MCF 10A (cell line): ENCODE measurements around the gene AHSP. TPM values are rescaled to one million over a fixed set of nuclear protein-coding genes. Genes with fewer than 3 reads are reported as not detected.

Experiments
- BruUV-seq: library from RNA; stranded (reverse); fragments of 400-500 nt; replicated peaks from 2 replicates; lab custom pipeline; 2021; lab: Mats Ljungman, UMichigan
- CTCF ChIA-PET: fragments of 300-600 bp; sonication (Branson Sonifier 250); formaldehyde crosslinking; extraction: SDS; loops from one replicate; lab custom pipeline; 2021; ENCODE audit warnings: antibody characterized with exemption, inconsistent platforms; lab: Yijun Ruan, JAX
- POLR2A ChIA-PET: fragments of 300-600, 350-650 bp; sonication (Branson Sonifier 250); formaldehyde crosslinking; extraction: SDS; loops from one replicate; lab custom pipeline; 2020; ENCODE audit warnings: antibody characterized with exemption, inconsistent platforms; lab: Yijun Ruan, JAX
- DNase-seq: peaks from one replicate; pipeline ENCODE4 v3.0.0-alpha.2; 2018; ENCODE audit not compliant: unreplicated experiment
- H3K27ac Mint-ChIP-seq: one replicate; pipeline ENCODE4 v1.8.0; 2022; ENCODE audit warnings: mild to moderate bottlenecking, low read depth, mixed read lengths; ENCODE audit not compliant: unreplicated experiment
- H3K27me3 Mint-ChIP-seq: one replicate; pipeline ENCODE4 v1.8.0; 2022; ENCODE audit warnings: mixed read lengths; ENCODE audit not compliant: insufficient read depth, unreplicated experiment
- H3K36me3 Mint-ChIP-seq: one replicate; pipeline ENCODE4 v1.8.0; 2022; ENCODE audit warnings: mild to moderate bottlenecking, moderate library complexity, mixed read lengths; ENCODE audit not compliant: insufficient read depth, unreplicated experiment
- H3K4me1 Mint-ChIP-seq: one replicate; pipeline ENCODE4 v1.8.0; 2022; ENCODE audit warnings: mixed read lengths; ENCODE audit not compliant: insufficient read depth, unreplicated experiment
- H3K4me3 Mint-ChIP-seq: one replicate; pipeline ENCODE4 v1.8.0; 2022; ENCODE audit warnings: mild to moderate bottlenecking, moderate library complexity, mixed read lengths; ENCODE audit not compliant: unreplicated experiment
- H3K9me3 Mint-ChIP-seq: one replicate; pipeline ENCODE4 v1.8.0; 2022; ENCODE audit warnings: mixed read lengths; ENCODE audit not compliant: unreplicated experiment
- CTCF ChIP-seq: fragments of 200-600 bp; IDR thresholded peaks from one replicate; pipeline ENCODE4 v1.8.0; 2022; ENCODE audit warnings: antibody characterized with exemption, mild to moderate bottlenecking; ENCODE audit not compliant: unreplicated experiment
- intact Hi-C: fragments of 100-400 bp; cut with micrococcal nuclease; formaldehyde crosslinking; loops from 2 replicates; pipeline ENCODE4 v1.14.1; 2022
- total RNA-seq: library from RNA; stranded (reverse); gene quantifications from 2 replicates; pipeline ENCODE4 v1.2.3, GENCODE V29; 2022

The AHSP gene
- total RNA-seq, 1 experiment from 2014 or later, result not detected

GRCh38 chr16:31486045-31486444, 41.7 kb upstream of the AHSP start:
- DNase-seq, result no peak
- Mint-ChIP-seq H3K36me3 (peaks cover 14% of the 10 kb centered on the region), H3K27ac (no peak overlapping the region), H3K4me1 (no peaks in the 10 kb centered on the region), H3K9me3 (no peaks in the 10 kb centered on the region), H3K27me3 (peaks cover 3% of the 10 kb centered on the region), H3K4me3 (no peak overlapping the region)
- intact Hi-C loops, result no loop called here
- CTCF ChIA-PET, result interaction anchor here (1.1 to 4.1 kb wide), 3 partner anchors 21 to 211 kb away, joined by 3 to 19 read pairs (median 6); partner anchors contain the start of gene ARMC5
- POLR2A ChIA-PET, result no interaction called here
- no TSS peak for BruUV-seq
- TF ChIP-seq CTCF, result no peak

DNA sequence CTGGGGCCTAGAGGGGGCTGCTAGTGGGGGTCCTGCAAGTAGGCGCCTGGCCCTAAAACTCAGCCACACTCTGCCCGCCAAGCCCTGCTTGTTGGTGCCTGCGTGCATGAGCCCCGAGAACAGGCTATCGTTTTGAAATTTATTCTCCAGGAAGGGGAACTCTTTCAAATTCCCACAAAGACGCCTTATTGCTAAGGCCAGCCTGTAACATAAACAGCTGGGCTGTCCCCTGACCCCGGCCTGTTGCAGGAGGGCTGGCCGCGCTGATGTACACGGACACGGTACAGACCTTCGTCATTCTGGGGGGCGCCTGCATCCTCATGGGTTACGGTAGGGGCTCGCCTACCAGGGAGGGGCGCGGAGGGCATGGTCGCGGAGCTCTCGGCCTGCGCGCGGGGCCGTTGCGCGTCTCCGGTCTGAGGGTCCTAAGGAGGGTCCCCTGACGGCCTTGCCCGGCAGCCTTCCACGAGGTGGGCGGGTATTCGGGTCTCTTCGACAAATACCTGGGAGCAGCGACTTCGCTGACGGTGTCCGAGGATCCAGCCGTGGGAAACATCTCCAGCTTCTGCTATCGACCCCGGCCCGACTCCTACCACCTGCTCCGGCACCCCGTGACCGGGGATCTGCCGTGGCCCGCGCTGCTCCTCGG, 40.5 kb upstream of the AHSP start:
- DNase-seq, result no peak
- Mint-ChIP-seq H3K9me3 (no peaks in the 10 kb centered on the region), H3K27ac (no peak overlapping the region), H3K27me3 (no peaks in the 10 kb centered on the region), H3K4me3 (peak overlapping the region; percentile 71), H3K4me1 (no peaks in the 10 kb centered on the region), H3K36me3 (peaks cover 14% of the 10 kb centered on the region)
- intact Hi-C loops, result no loop called here
- CTCF ChIA-PET, result interaction anchor here (0.6 to 4.1 kb wide), 6 partner anchors 20 to 382 kb away, joined by 3 to 19 read pairs (median 4); partner anchors contain the start of genes ARMC5 and ZNF843
- TF ChIP-seq CTCF, result no peak
- POLR2A ChIA-PET, result interaction anchor here (0.6 to 1.0 kb wide), 3 partner anchors 10 to 24 kb away, joined by 3 read pairs; no protein-coding TSS in a partner anchor
- BruUV-seq, result no TSS peak

- H3K4me1 Mint-ChIP-seq, result no peaks in the 10 kb centered on the region
- no peaks in the 10 kb centered on the region for H3K9me3 Mint-ChIP-seq
- no peak overlapping the region for H3K27ac Mint-ChIP-seq
- no peaks in the 10 kb centered on the region for H3K27me3 Mint-ChIP-seq
- POLR2A ChIA-PET, result interaction anchor here (0.6 to 1.0 kb wide), 5 partner anchors 9 to 27 kb away, joined by 3 to 4 read pairs (median 3); no protein-coding TSS in a partner anchor
- no TSS peak for BruUV-seq
- CTCF ChIA-PET, result interaction anchor here (1.1 to 4.1 kb wide), 2 partner anchors 28 to 45 kb away, joined by 5 to 19 read pairs; partner anchors contain the start of genes ARMC5 and ZNF843
- H3K36me3 Mint-ChIP-seq, result peaks cover 14% of the 10 kb centered on the region
- H3K4me3 Mint-ChIP-seq, result peak overlapping the region; percentile 71
- TF ChIP-seq CTCF, result no peak
- peak; percentile 17 for DNase-seq
- intact Hi-C loops, result no loop called here
These were observed 39.8 kb upstream of the AHSP start for GRCh38 chr16:31487720-31488467.
